H7 (cell line): Measurements from ENCODE around the gene TPCN2. TPM values are rescaled to one million over a fixed set of nuclear protein-coding genes. Genes with fewer than 3 reads are reported as not detected.

Experiments
- DNase-seq: peaks from one replicate; pipeline ENCODE4 v3.0.0; 2012
- H3K27me3 ChIP-seq: 2 replicates; pipeline ENCODE4 v1.6.0; 2011; ENCODE audit warnings: mild to moderate bottlenecking, low read length; ENCODE audit not compliant: control insufficient read depth, insufficient read depth
- H3K36me3 ChIP-seq: replicated peaks from 2 replicates; pipeline ENCODE4 v1.5.1; 2011; ENCODE audit warnings: low read length; ENCODE audit not compliant: control insufficient read depth, insufficient read depth
- H3K4me3 ChIP-seq: 2 replicates; pipeline ENCODE4 v1.5.1; 2011; ENCODE audit warnings: low read depth, mild to moderate bottlenecking, control low read depth, low read length, moderate library complexity; ENCODE audit not compliant: insufficient read depth
- total RNA-seq: library from RNA; depleted of rRNA; stranded (reverse); fragments of >200 nt; shearing (Covaris generic); gene quantifications from 2 replicates; pipeline ENCODE4 v1.2.3, GENCODE V29; 2014

Gene TPCN2
- total RNA-seq, 1 experiment from 2014 or later, result 13.2 TPM

GRCh38 chr11:69166218-69167115, 117.7 kb downstream of the TPCN2 start:
- Histone ChIP-seq H3K36me3 (no peaks in the 10 kb centered on the region), H3K4me3 (no peak overlapping the region), H3K27me3 (no peaks in the 10 kb centered on the region; the same call in 1 of the 2 replicates)
- DNase-seq, result peak; percentile 83

- no peaks in the 10 kb centered on the region for H3K36me3 ChIP-seq
- no peak for DNase-seq
- H3K27me3 ChIP-seq, result no peaks in the 10 kb centered on the region; the same call in 1 of the 2 replicates
Measured at GRCh38 chr11:69167130-69167915, 118.6 kb downstream of the TPCN2 start.

GRCh38 chr11:69167916-69168691, 119.4 kb downstream of the TPCN2 start:
- H3K36me3 ChIP-seq, result no peaks in the 10 kb centered on the region
- H3K27me3 ChIP-seq, result no peaks in the 10 kb centered on the region; the same call in 1 of the 2 replicates
- H3K4me3 ChIP-seq, result no peak overlapping the region
- no peak for DNase-seq

More at GRCh38 chr11:69167130-69167915, 118.6 kb downstream of the TPCN2 start:
- H3K4me3 ChIP-seq, result no peak overlapping the region

GRCh38 chr11:69169479-69169878, 120.7 kb downstream of the TPCN2 start:
- Histone ChIP-seq H3K4me3 (no peak overlapping the region), H3K36me3 (no peaks in the 10 kb centered on the region), H3K27me3 (no peaks in the 10 kb centered on the region; the same call in 1 of the 2 replicates)
- DNase-seq, result no peak

- Histone ChIP-seq H3K4me3 (no peak overlapping the region), H3K27me3 (no peaks in the 10 kb centered on the region), H3K36me3 (no peaks in the 10 kb centered on the region)
- DNase-seq, result no peak
Measured at GRCh38 chr11:69170704-69171103, 122.0 kb downstream of the TPCN2 start.

GRCh38 chr11:69171476-69172240, 122.9 kb downstream of the TPCN2 start:
- H3K27me3 ChIP-seq, result no peaks in the 10 kb centered on the region
- H3K36me3 ChIP-seq, result no peaks in the 10 kb centered on the region
- no peak overlapping the region for H3K4me3 ChIP-seq
- DNase-seq, result no peak

- DNase-seq, result no peak
- Histone ChIP-seq H3K4me3 (no peak overlapping the region), H3K36me3 (no peaks in the 10 kb centered on the region)
Measured at GRCh38 chr11:69172674-69173073, 123.9 kb downstream of the TPCN2 start.

GRCh38 chr11:69173331-69173730, 124.6 kb downstream of the TPCN2 start:
- Histone ChIP-seq H3K4me3 (no peak overlapping the region), H3K36me3 (no peaks in the 10 kb centered on the region), H3K27me3 (no peaks in the 10 kb centered on the region)
- no peak for DNase-seq

More at GRCh38 chr11:69172674-69173073, 123.9 kb downstream of the TPCN2 start:
- H3K27me3 ChIP-seq, result no peaks in the 10 kb centered on the region

- DNase-seq, result no peak
- Histone ChIP-seq H3K4me3 (no peak overlapping the region), H3K36me3 (no peaks in the 10 kb centered on the region), H3K27me3 (no peaks in the 10 kb centered on the region)
Measured at GRCh38 chr11:69173925-69174581, 125.3 kb downstream of the TPCN2 start.

GRCh38 chr11:69174841-69175240, 126.1 kb downstream of the TPCN2 start:
- DNase-seq, result no peak
- Histone ChIP-seq H3K4me3 (no peak overlapping the region), H3K36me3 (no peaks in the 10 kb centered on the region), H3K27me3 (no peaks in the 10 kb centered on the region)

- Histone ChIP-seq H3K27me3 (no peaks in the 10 kb centered on the region), H3K4me3 (no peak overlapping the region), H3K36me3 (no peaks in the 10 kb centered on the region)
- no peak for DNase-seq
Measured at GRCh38 chr11:69178819-69179482, 130.2 kb downstream of the TPCN2 start.

- Histone ChIP-seq H3K4me3 (no peak overlapping the region), H3K27me3 (no peaks in the 10 kb centered on the region), H3K36me3 (no peaks in the 10 kb centered on the region)
- no peak for DNase-seq
Measured at GRCh38 chr11:69180226-69180625, 131.5 kb downstream of the TPCN2 start.

GRCh38 chr11:69180726-69181125, 132.0 kb downstream of the TPCN2 start:
- no peak overlapping the region for H3K4me3 ChIP-seq
- DNase-seq, result no peak
- H3K36me3 ChIP-seq, result no peaks in the 10 kb centered on the region
- H3K27me3 ChIP-seq, result no peaks in the 10 kb centered on the region
